A549 (cell line): Measurements from ENCODE around the gene SFXN3. TPM values are rescaled to one million over a fixed set of nuclear protein-coding genes. Genes with fewer than 3 reads are reported as not detected.

Experiments used
- ATAC-seq, 2 experiments: fragments of 200-7000 bp in 1 of 2; fragments of >200 bp in 1 of 2; cut with Nextera tagmentation in 1 of 2; cut with Tn5 transposase in 1 of 2; 3 replicates each; pipeline versions ENCODE4 v1.8.0 to v1.9.1; 2018 to 2020; ENCODE audit warnings: mild to moderate bottlenecking in 1 of 2, moderate library complexity in 1 of 2
- CTCF ChIA-PET: fragments of 300-600 bp; sonication (Branson Sonifier 250); formaldehyde crosslinking; extraction: SDS; loops from one replicate; lab custom pipeline; 2021; ENCODE audit warnings: antibody characterized with exemption, inconsistent platforms; lab: Yijun Ruan, JAX
- POLR2A ChIA-PET: fragments of 350-600 bp; formaldehyde crosslinking; extraction: SDS; loops from one replicate; lab custom pipeline; 2021; ENCODE audit warnings: antibody characterized with exemption, inconsistent platforms; lab: Yijun Ruan, JAX
- DNase-seq, 2 experiments: peaks; one replicate each; pipeline versions ENCODE4 v3.0.0 to v3.0.0-alpha.2; 2011 to 2016; ENCODE audit warnings: low read depth in 1 of 2, low spot score in 1 of 2
- FAIRE-seq: peaks from 2 replicates; lab custom pipeline; 2011; peaks lifted over from hg19 to GRCh38; lab: Jason Lieb, UNC
- H3K27ac ChIP-seq, 2 experiments: fragments of >200 bp; sonication (Bioruptor Twin); formaldehyde crosslinking; 3 replicates each; pipeline ENCODE4 v1.5.1; 2016 to 2017
- H3K4me1 ChIP-seq: fragments of >200 bp; sonication (Bioruptor Twin); formaldehyde crosslinking; 3 replicates; pipeline ENCODE4 v1.6.1; 2016
- H3K4me2 ChIP-seq: fragments of >200 bp; sonication (Bioruptor Twin); formaldehyde crosslinking; 3 replicates; pipeline ENCODE4 v1.6.1; 2016
- H3K4me3 ChIP-seq: fragments of >200 bp; sonication (Bioruptor Twin); formaldehyde crosslinking; 3 replicates; pipeline ENCODE4 v1.5.1; 2016
- H3K9me3 ChIP-seq: fragments of >200 bp; sonication (Bioruptor Twin); formaldehyde crosslinking; 3 replicates; pipeline ENCODE4 v1.6.1; 2016
- CBX8 ChIP-seq: fragments of 200-600 bp; sonication (generic); IDR thresholded peaks from 2 replicates; pipeline ENCODE4 v1.6.1; 2016
- CHD2 ChIP-seq: fragments of 150-350 bp; IDR thresholded peaks from 2 replicates; pipeline ENCODE4 v1.6.1; 2014; ENCODE audit warnings: low read length; ENCODE audit not compliant: partially characterized antibody
- CHD4 ChIP-seq: fragments of 200-600 bp; sonication (generic); IDR thresholded peaks from 2 replicates; pipeline ENCODE4 v1.6.1; 2016; ENCODE audit warnings: antibody characterized with exemption, mild to moderate bottlenecking, borderline replicate concordance
- EHF ChIP-seq: fragments of 250-450 bp; sonication (Bioruptor Pico); IDR thresholded peaks from 2 replicates; pipeline ENCODE4 v1.5.0; 2020; ENCODE audit warnings: mild to moderate bottlenecking
- EHMT2 ChIP-seq: fragments of 200-600 bp; sonication (generic); IDR thresholded peaks from 2 replicates; pipeline ENCODE4 v1.6.1; 2016; ENCODE audit warnings: antibody characterized with exemption, low read depth, mild to moderate bottlenecking, moderate library complexity
- FOSL2 ChIP-seq, 2 experiments: fragments of 450-650 bp in 1 of 2; fragments of >200 bp in 1 of 2; sonication (Bioruptor Twin) in 1 of 2; formaldehyde crosslinking; IDR thresholded peaks; 2 replicates each; pipeline versions ENCODE4 v1.5.0 to v1.6.1; 2016 to 2020; ENCODE audit warnings: mild to moderate bottlenecking in 1 of 2, moderate library complexity in 1 of 2
- HDAC2 ChIP-seq: fragments of 200-600 bp; sonication (generic); IDR thresholded peaks from 2 replicates; pipeline ENCODE4 v1.6.1; 2016
- HEYL ChIP-seq: fragments of 250-450 bp; sonication (Bioruptor Pico); IDR thresholded peaks from 2 replicates; pipeline ENCODE4 v1.8.0; 2021; ENCODE audit warnings: mild to moderate bottlenecking, moderate library complexity
- JUNB ChIP-seq: fragments of >200 bp; sonication (Bioruptor Twin); formaldehyde crosslinking; IDR thresholded peaks from 2 replicates; pipeline ENCODE4 v1.6.1; 2016
- KDM5A ChIP-seq: fragments of 200-600 bp; sonication (generic); IDR thresholded peaks from 2 replicates; pipeline ENCODE4 v1.6.1; 2016; ENCODE audit warnings: antibody characterized with exemption, mild to moderate bottlenecking
- MAFK ChIP-seq: fragments of 450-650 bp; IDR thresholded peaks from 2 replicates; pipeline ENCODE4 v1.6.1; 2014; ENCODE audit not compliant: partially characterized antibody
- NFE2L2 ChIP-seq: fragments of 150-350 bp; conservative IDR thresholded peaks from 2 replicates; pipeline ENCODE4 v1.6.1; 2014; ENCODE audit warnings: low read length
- NPAS2 ChIP-seq: fragments of 250-450 bp; sonication (Bioruptor Pico); IDR thresholded peaks from 2 replicates; pipeline ENCODE4 v1.8.0; 2022; ENCODE audit warnings: mild to moderate bottlenecking, moderate library complexity, borderline replicate concordance
- NR3C1 ChIP-seq: fragments of >200 bp; sonication (Bioruptor Twin); formaldehyde crosslinking; IDR thresholded peaks from 3 replicates; pipeline ENCODE4 v1.6.1; 2017
- POLR2AphosphoS2 ChIP-seq: conservative IDR thresholded peaks from 2 replicates; pipeline ENCODE4 v1.6.1; 2012; ENCODE audit warnings: low read length, improper control_type of control experiment, inconsistent platforms
- RAD21 ChIP-seq, 2 experiments: fragments of >200 bp in 1 of 2; sonication (Bioruptor Twin) in 1 of 2; formaldehyde crosslinking in 1 of 2; IDR thresholded peaks in 1 of 2; conservative IDR thresholded peaks in 1 of 2; 2 replicates in 1 of 2; 3 replicates in 1 of 2; pipeline ENCODE4 v1.6.1; 2012 to 2018; ENCODE audit warnings: inconsistent platforms in 1 of 2
- RARB ChIP-seq: fragments of 250-450 bp; sonication (Bioruptor Pico); IDR thresholded peaks from 2 replicates; pipeline ENCODE4 v1.8.0; 2021; ENCODE audit warnings: mild to moderate bottlenecking, moderate library complexity
- RFX5 ChIP-seq: fragments of 450-650 bp; IDR thresholded peaks from 2 replicates; pipeline ENCODE4 v1.7.1; 2014; ENCODE audit warnings: antibody characterized with exemption, mild to moderate bottlenecking, moderate library complexity
- SMC3 ChIP-seq: fragments of >200 bp; sonication (Bioruptor Twin); formaldehyde crosslinking; IDR thresholded peaks from 3 replicates; pipeline ENCODE4 v1.6.1; 2018; ENCODE audit warnings: inconsistent platforms
- TFCP2L1 ChIP-seq: fragments of 250-450 bp; sonication (Bioruptor Pico); IDR thresholded peaks from 2 replicates; pipeline ENCODE4 v1.5.0; 2021; ENCODE audit warnings: mild to moderate bottlenecking
- ZC3H11A ChIP-seq: fragments of 450-650 bp; IDR thresholded peaks from 2 replicates; pipeline ENCODE4 v1.6.1; 2014; ENCODE audit warnings: antibody characterized with exemption, mild to moderate bottlenecking
- WGBS: methylation state at CpG from one replicate; pipeline ENCODE4 v1.1.6; 2017; ENCODE audit errors: missing lambda C conversion rate; 5-methylcytosine and 5-hydroxymethylcytosine counted together
- polyA plus RNA-seq, 4 experiments: library from polyadenylated mRNA; depleted of rRNA in 3 of 4; stranded (reverse); fragments of >200 nt; fragmentation: RNase III in 1 of 4; extraction: RNeasy Plus Mini Kit Qiagen cat#74134 plus additional on column Dnase treatment in 1 of 4; gene quantifications; 2 replicates in 3 of 4; 3 replicates in 1 of 4; pipeline ENCODE4 v1.2.3, GENCODE V29; 2011 to 2017
- TF ChIP-seq, protein P1 (sequence below): fragments of 150-350 bp; IDR thresholded peaks from 2 replicates; pipeline ENCODE4 v1.6.1; 2014; ENCODE audit warnings: low read depth, mild to moderate bottlenecking, low read length
- TF ChIP-seq, protein P2 (sequence below): IDR thresholded peaks from 2 replicates; pipeline ENCODE4 v1.6.1; 2012; ENCODE audit warnings: low read depth, borderline replicate concordance

Gene SFXN3
- polyA plus RNA-seq, 2 of the 4 experiments (the other 2 are of a cell fraction) = 26.3 to 33.7 TPM

DNA sequence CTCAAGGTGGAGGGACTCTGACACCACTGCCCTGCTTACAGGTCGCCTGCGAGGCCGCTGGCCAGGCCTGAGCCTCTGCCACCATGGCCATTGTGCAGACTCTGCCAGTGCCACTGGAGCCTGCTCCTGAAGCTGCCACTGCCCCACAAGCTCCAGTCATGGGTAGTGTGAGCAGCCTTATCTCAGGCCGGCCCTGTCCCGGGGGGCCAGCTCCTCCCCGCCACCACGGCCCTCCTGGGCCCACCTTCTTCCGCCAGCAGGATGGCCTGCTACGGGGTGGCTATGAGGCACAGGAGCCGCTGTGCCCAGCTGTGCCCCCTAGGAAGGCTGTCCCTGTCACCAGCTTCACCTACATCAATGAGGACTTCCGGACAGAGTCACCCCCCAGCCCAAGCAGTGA is 28.6 kb upstream of the SFXN3 start (continued):
- TF ChIP-seq RARB (CRISPR knock-in tag) (no peak), RFX5 (no peak)

DNA sequence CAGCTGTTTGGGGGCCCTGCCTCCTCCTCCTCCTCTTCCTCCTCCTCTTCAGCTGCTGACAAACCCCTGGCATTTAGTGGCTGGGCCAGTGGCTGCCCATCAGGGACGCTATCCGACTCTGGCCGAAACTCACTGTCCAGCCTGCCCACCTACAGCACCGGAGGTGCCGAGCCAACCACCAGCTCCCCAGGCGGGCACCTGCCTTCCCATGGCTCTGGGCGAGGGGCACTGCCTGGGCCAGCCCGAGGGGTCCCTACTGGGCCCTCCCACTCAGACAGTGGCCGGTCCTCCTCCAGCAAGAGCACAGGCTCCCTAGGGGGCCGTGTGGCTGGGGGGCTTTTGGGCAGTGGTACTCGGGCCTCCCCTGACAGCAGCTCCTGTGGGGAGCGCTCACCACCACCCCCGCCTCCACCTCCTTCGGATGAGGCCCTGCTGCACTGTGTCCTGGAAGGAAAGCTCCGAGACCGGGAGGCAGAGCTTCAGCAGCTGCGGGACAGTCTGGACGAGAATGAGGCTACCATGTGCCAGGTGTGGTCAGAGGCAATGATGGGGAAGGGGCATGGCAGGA is 27.3 kb upstream of the SFXN3 start:
- 91% methylated on average over 7 of the region's 18 CpGs for WGBS
- DNase-seq (no peak), FAIRE-seq (no peak), ATAC-seq (no peak)
- POLR2A ChIA-PET = no interaction called here
- Histone ChIP-seq H3K4me2 (no peak overlapping the region), H3K4me3 (no peak overlapping the region), H3K9me3 (no peaks in the 10 kb centered on the region), H3K27ac (no peak overlapping the region), H3K4me1 (peaks cover 18% of the 10 kb centered on the region)
- TF ChIP-seq FOSL2 (IDR thresholded peaks at IDR 0.05) (no peak), FOSL2 (CRISPR knock-in tag; IDR thresholded peaks at IDR 0.05) (no peak), RAD21 (conservative IDR thresholded peaks at IDR 0.05 in 1 of 2, IDR thresholded peaks at IDR 0.05 in 1 of 2) (no peak), MAFK (no peak), KDM5A (no peak), CBX8 (no peak), NPAS2 (CRISPR knock-in tag) (no peak), JUNB (no peak), HEYL (CRISPR knock-in tag) (no peak), POLR2AphosphoS2 (no peak), ZC3H11A (no peak), CHD2 (no peak), EHF (CRISPR knock-in tag) (no peak), NFE2L2 (no peak), SMC3 (no peak), NR3C1 (no peak)
- TF ChIP-seq, protein P1, sequence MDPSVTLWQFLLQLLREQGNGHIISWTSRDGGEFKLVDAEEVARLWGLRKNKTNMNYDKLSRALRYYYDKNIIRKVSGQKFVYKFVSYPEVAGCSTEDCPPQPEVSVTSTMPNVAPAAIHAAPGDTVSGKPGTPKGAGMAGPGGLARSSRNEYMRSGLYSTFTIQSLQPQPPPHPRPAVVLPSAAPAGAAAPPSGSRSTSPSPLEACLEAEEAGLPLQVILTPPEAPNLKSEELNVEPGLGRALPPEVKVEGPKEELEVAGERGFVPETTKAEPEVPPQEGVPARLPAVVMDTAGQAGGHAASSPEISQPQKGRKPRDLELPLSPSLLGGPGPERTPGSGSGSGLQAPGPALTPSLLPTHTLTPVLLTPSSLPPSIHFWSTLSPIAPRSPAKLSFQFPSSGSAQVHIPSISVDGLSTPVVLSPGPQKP = no peak
- TF ChIP-seq, protein P2, sequence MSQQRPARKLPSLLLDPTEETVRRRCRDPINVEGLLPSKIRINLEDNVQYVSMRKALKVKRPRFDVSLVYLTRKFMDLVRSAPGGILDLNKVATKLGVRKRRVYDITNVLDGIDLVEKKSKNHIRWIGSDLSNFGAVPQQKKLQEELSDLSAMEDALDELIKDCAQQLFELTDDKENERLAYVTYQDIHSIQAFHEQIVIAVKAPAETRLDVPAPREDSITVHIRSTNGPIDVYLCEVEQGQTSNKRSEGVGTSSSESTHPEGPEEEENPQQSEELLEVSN = no peak
- CTCF ChIA-PET = interaction anchor here (1.0 to 25.8 kb wide), 9 partner anchors 8 to 63 kb away, joined by 3 to 608 read pairs (median 5); partner anchors contain the start of genes LZTS2, MRPL43 and TWNK

DNA sequence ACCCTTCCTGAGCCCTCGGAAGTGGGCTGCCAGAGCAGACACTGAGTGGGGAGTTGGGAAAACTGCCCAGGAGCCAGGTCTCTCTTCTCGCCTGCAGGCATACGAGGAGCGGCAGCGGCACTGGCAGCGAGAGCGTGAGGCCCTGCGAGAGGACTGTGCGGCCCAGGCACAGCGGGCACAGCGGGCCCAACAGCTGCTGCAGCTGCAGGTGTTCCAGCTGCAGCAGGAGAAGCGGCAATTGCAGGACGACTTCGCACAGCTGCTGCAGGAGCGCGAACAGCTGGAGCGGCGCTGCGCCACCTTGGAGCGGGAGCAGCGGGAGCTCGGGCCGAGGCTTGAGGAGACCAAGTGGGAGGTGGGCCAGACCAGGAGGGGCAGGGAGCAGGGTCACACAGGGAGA is 25.7 kb upstream of the SFXN3 start:
- FAIRE-seq = no peak
- ChIA-PET POLR2A (no interaction called here), CTCF (interaction anchor here (1.3 to 25.8 kb wide), 6 partner anchors 11 to 137 kb away, joined by 3 to 608 read pairs (median 6); partner anchors contain the start of genes LZTS2, MRPL43 and TWNK)
- WGBS = 97% methylated on average over 19 of the region's 23 CpGs
- TF ChIP-seq CBX8 (no peak), CHD4 (no peak), EHMT2 (no peak), HDAC2 (no peak), TFCP2L1 (CRISPR knock-in tag) (no peak)
- TF ChIP-seq, protein P1 = no peak
- Histone ChIP-seq H3K4me1 (peaks cover 17% of the 10 kb centered on the region), H3K27ac (no peak overlapping the region), H3K9me3 (no peaks in the 10 kb centered on the region), H3K4me2 (no peak overlapping the region), H3K4me3 (no peak overlapping the region)
- DNase-seq = no peak
- no peak for ATAC-seq
